ENCODE measurements around the gene FER. TPM values are rescaled to one million over a fixed set of nuclear protein-coding genes. Genes with fewer than 3 reads are reported as not detected.

Gene FER
- total RNA-seq, 1 experiment from 2014 or later: 20.6 TPM

- CTCF ChIA-PET: no interaction called here
- no peaks in the 10 kb centered on the region for H3K4me1 ChIP-seq (replicated peaks; ENCODE audit: insufficient read depth)
- no peaks in the 10 kb centered on the region for H3K9me3 ChIP-seq (ENCODE audit: insufficient read depth, low read depth)
- no peaks in the 10 kb centered on the region for H3K27me3 ChIP-seq (ENCODE audit: insufficient read depth, low read depth)
- H3F3A ChIP-seq (ENCODE audit: insufficient read depth, low read depth): no peaks in the 10 kb centered on the region; the same call in 1 of the 2 replicates
- no peak overlapping the region for H3K4me2 ChIP-seq
- TF ChIP-seq CTCF (conservative IDR thresholded peaks at IDR 0.05): no peak
- TF ChIP-seq EZH2 (IDR thresholded peaks at IDR 0.05; ENCODE audit: low read depth): no peak
- POLR2A ChIA-PET (ENCODE audit: unreplicated experiment): no interaction called here
- no peak for DNase-seq
- intact Hi-C loops (cut with micrococcal nuclease; ENCODE audit: unreplicated experiment): no loop called here
- no peaks in the 10 kb centered on the region; the same call in 1 of the 2 replicates for H4K20me1 ChIP-seq (ENCODE audit: insufficient read depth)
- no peak overlapping the region for H2AFZ ChIP-seq
- H3K36me3 ChIP-seq (ENCODE audit: low read depth): no peaks in the 10 kb centered on the region
- H3K4me3 ChIP-seq: no peak overlapping the region
- H3K79me2 ChIP-seq (ENCODE audit: low read depth): no peaks in the 10 kb centered on the region
- BruUV-seq (replicated peaks): no TSS peak
- no peak overlapping the region for H3K27ac ChIP-seq
- H3K9me2 ChIP-seq (ENCODE audit: insufficient read depth): no peaks in the 10 kb centered on the region
Observed at GRCh38 chr5:109126481-109126880, 378.8 kb downstream of the FER start.

- no peaks in the 10 kb centered on the region for H3K36me3 ChIP-seq (ENCODE audit: low read depth)
- BruUV-seq (replicated peaks): no TSS peak
- ChIA-PET POLR2A (ENCODE audit: unreplicated experiment) (no interaction called here), CTCF (no interaction called here)
- no peak overlapping the region for H3K4me2 ChIP-seq
- TF ChIP-seq EZH2 (IDR thresholded peaks at IDR 0.05; ENCODE audit: low read depth) (no peak), CTCF (conservative IDR thresholded peaks at IDR 0.05) (no peak)
- H3F3A ChIP-seq (ENCODE audit: insufficient read depth, low read depth): no peaks in the 10 kb centered on the region
- H3K4me3 ChIP-seq: no peak overlapping the region
- no peaks in the 10 kb centered on the region for H3K9me2 ChIP-seq (ENCODE audit: insufficient read depth)
- no peaks in the 10 kb centered on the region for H3K27me3 ChIP-seq (ENCODE audit: insufficient read depth, low read depth)
- H3K4me1 ChIP-seq (replicated peaks; ENCODE audit: insufficient read depth): no peaks in the 10 kb centered on the region
- no peak for DNase-seq
- no peaks in the 10 kb centered on the region for H3K9me3 ChIP-seq (ENCODE audit: insufficient read depth, low read depth)
- intact Hi-C loops (cut with micrococcal nuclease; ENCODE audit: unreplicated experiment): no loop called here
- no peaks in the 10 kb centered on the region for H3K79me2 ChIP-seq (ENCODE audit: low read depth)
- no peak overlapping the region for H2AFZ ChIP-seq
- no peak overlapping the region for H3K27ac ChIP-seq
- no peaks in the 10 kb centered on the region for H4K20me1 ChIP-seq (ENCODE audit: insufficient read depth)
Observed at GRCh38 chr5:109136906-109137305, 389.2 kb downstream of the FER start.

- no peak overlapping the region for H2AFZ ChIP-seq
- POLR2A ChIA-PET (ENCODE audit: unreplicated experiment): no interaction called here
- no peak overlapping the region for H3K27ac ChIP-seq
- CTCF ChIA-PET: interaction anchor here (0.6 kb wide), 2 partner anchors 135 to 201 kb away, joined by 3 read pairs; no protein-coding TSS in a partner anchor
- BruUV-seq (replicated peaks): no TSS peak
- no peak for DNase-seq
- H3K79me2 ChIP-seq (ENCODE audit: low read depth): no peaks in the 10 kb centered on the region
- H3K4me1 ChIP-seq (replicated peaks; ENCODE audit: insufficient read depth): no peaks in the 10 kb centered on the region
- no peak overlapping the region for H3K4me3 ChIP-seq
- H3K36me3 ChIP-seq (ENCODE audit: low read depth): no peaks in the 10 kb centered on the region
- no peaks in the 10 kb centered on the region for H3K9me3 ChIP-seq (ENCODE audit: insufficient read depth, low read depth)
- no peaks in the 10 kb centered on the region for H3F3A ChIP-seq (ENCODE audit: insufficient read depth, low read depth)
- no peak overlapping the region for H3K4me2 ChIP-seq
- intact Hi-C loops (cut with micrococcal nuclease; ENCODE audit: unreplicated experiment): no loop called here
- no peaks in the 10 kb centered on the region for H3K9me2 ChIP-seq (ENCODE audit: insufficient read depth)
- no peaks in the 10 kb centered on the region for H3K27me3 ChIP-seq (ENCODE audit: insufficient read depth, low read depth)
- no peak for TF ChIP-seq EZH2 (IDR thresholded peaks at IDR 0.05; ENCODE audit: low read depth)
- H4K20me1 ChIP-seq (ENCODE audit: insufficient read depth): no peaks in the 10 kb centered on the region
Observed at GRCh38 chr5:109141222-109142200, 393.8 kb downstream of the FER start.
